ENCODE measurements around the gene PUS1.
A peak's percentile ranks its signal among the peaks of the same experiment; 100 is the strongest.

PUS1 gene

DNA sequence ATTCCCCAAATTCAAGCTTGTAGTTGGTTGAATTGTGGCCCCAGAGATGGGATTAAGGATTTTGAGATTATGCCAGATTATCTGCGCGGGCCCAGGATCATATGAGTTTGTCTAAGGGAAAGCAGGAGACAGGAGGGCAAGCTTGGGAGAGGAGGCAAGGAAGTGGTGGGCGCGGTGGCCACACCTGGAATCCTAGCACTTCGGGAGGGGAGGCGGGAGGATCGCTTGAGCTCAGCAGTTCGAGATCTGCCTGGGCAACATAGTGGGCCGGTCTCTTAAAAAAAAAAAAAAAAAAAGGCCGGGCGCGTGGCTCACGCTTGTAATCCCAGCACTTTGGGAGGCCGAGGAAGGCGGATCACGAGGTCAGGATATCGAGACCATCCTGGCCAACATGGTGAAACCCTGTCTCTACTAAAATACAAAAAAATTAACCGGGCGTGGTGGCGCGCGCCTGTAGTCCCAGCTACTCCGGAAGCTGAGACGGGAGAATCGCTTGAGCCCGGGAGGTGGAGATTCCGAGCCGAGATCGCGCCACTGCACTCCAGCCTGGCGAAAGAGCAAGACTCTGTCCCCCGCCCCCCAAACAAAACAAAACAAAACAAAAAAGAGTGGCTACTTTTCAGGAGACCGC lies 881 bp upstream of the PUS1 start:
- peaks cover 26% of the 10 kb centered on the region for H3K36me3 ChIP-seq (ENCODE audit: insufficient read depth, low read length)
- no peaks in the 10 kb centered on the region for H3K4me1 ChIP-seq (ENCODE audit: insufficient read depth, low read length)
- H3K4me3 ChIP-seq (ENCODE audit: low read length) = peak overlapping the region; percentile 89
- no peaks in the 10 kb centered on the region for H3K27me3 ChIP-seq (ENCODE audit: insufficient read depth, low read length)
- peak overlapping the region; percentile 84 for H3K9ac ChIP-seq (ENCODE audit: low read depth, low read length)
- no peak overlapping the region for H3K27ac ChIP-seq (ENCODE audit: low read depth, low read length)
- WGBS = 22% methylated on average over 33 of the region's 33 CpGs
- H3K9me3 ChIP-seq (ENCODE audit: insufficient read depth, low read depth, low read length) = 0 out of 2 replicates have a peak, but pooled peaks cover 3% of the 10 kb centered on the region

- Histone ChIP-seq H3K4me1 (ENCODE audit: insufficient read depth, low read length) (no peaks in the 10 kb centered on the region), H3K9me3 (ENCODE audit: insufficient read depth, low read depth, low read length) (0 out of 2 replicates have a peak, but pooled peaks cover 3% of the 10 kb centered on the region), H3K36me3 (ENCODE audit: insufficient read depth, low read length) (peaks cover 42% of the 10 kb centered on the region), H3K27ac (ENCODE audit: low read depth, low read length) (peak overlapping the region; percentile 88), H3K9ac (ENCODE audit: low read depth, low read length) (peak overlapping the region; percentile 93), H3K27me3 (ENCODE audit: insufficient read depth, low read length) (no peaks in the 10 kb centered on the region), H3K4me3 (ENCODE audit: low read length) (peak overlapping the region; percentile 89)
- WGBS = 1% methylated on average over 87 of the region's 87 CpGs
These were observed 743 bp downstream of the PUS1 start for GRCh38 chr12:131929581-131930456.

GRCh38 chr12:131930510-131930909 lies 1.4 kb downstream of the PUS1 start:
- H3K27ac ChIP-seq (ENCODE audit: low read depth, low read length) = no peak overlapping the region
- no peaks in the 10 kb centered on the region for H3K27me3 ChIP-seq (ENCODE audit: insufficient read depth, low read length)
- peak overlapping the region; percentile 93; the same call in 1 of the 2 replicates for H3K9ac ChIP-seq (ENCODE audit: low read depth, low read length)
- H3K36me3 ChIP-seq (ENCODE audit: insufficient read depth, low read length) = peaks cover 49% of the 10 kb centered on the region
- no peaks in the 10 kb centered on the region for H3K4me1 ChIP-seq (ENCODE audit: insufficient read depth, low read length)
- H3K4me3 ChIP-seq (ENCODE audit: low read length) = peak overlapping the region; percentile 89
- WGBS = 68% methylated on average over 9 of the region's 9 CpGs
- 0 out of 2 replicates have a peak, but pooled peaks cover 3% of the 10 kb centered on the region for H3K9me3 ChIP-seq (ENCODE audit: insufficient read depth, low read depth, low read length)

DNA sequence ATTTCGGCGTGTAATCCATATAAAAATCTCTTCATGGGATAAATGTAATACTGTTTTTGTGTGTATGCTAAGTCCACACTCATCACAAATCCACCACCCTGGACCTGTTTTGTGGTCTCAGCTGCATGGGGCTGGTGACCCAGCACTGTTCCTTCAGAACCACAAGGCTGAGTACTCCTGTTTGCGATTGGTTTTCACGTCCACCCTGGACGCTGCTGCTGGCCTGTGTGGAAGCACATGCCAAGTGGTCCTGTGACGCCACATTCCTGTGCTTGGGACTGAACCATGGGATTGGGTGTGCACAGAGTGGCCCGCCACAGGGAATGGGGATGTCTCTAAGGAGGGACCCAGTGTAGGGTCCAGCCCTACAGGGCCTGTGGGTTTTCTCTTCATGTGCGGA lies 4.3 kb downstream of the PUS1 start:
- Histone ChIP-seq H3K9me3 (ENCODE audit: insufficient read depth, low read depth, low read length) (no peaks in the 10 kb centered on the region), H3K9ac (ENCODE audit: low read depth, low read length) (no peak overlapping the region), H3K4me1 (ENCODE audit: insufficient read depth, low read length) (no peaks in the 10 kb centered on the region), H3K27me3 (ENCODE audit: insufficient read depth, low read length) (no peaks in the 10 kb centered on the region), H3K36me3 (ENCODE audit: insufficient read depth, low read length) (peaks cover 73% of the 10 kb centered on the region), H3K4me3 (ENCODE audit: low read length) (no peak overlapping the region), H3K27ac (ENCODE audit: low read depth, low read length) (no peak overlapping the region)
- 96% methylated on average over 6 of the region's 8 CpGs for WGBS

DNA sequence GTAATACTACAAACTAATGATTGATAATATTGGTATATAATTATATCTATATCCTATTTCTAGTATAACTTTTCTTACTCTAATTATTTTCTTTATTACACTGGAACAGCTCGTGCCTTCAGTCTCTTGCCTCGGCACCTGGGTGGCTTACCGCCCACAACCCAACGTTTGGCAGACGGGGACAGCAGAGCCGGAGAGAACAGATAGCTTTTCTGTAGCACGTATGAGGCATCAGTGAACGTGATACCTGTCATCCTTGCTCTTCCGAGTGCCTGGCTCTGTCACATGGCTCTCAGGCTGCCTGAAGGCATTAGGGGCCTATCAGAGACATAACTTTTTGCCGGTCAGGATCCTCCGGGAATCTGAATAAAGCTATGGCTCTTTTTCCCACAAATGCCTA lies 5.5 kb downstream of the PUS1 start:
- Histone ChIP-seq H3K27ac (ENCODE audit: low read depth, low read length) (no peak overlapping the region), H3K36me3 (ENCODE audit: insufficient read depth, low read length) (peaks cover 82% of the 10 kb centered on the region), H3K27me3 (ENCODE audit: insufficient read depth, low read length) (no peaks in the 10 kb centered on the region), H3K9me3 (ENCODE audit: insufficient read depth, low read depth, low read length) (no peaks in the 10 kb centered on the region), H3K4me3 (ENCODE audit: low read length) (no peak overlapping the region), H3K9ac (ENCODE audit: low read depth, low read length) (no peak overlapping the region), H3K4me1 (ENCODE audit: insufficient read depth, low read length) (no peaks in the 10 kb centered on the region)
- WGBS = 96% methylated on average over 11 of the region's 11 CpGs

GRCh38 chr12:131938082-131938481 lies 9.0 kb downstream of the PUS1 start:
- Histone ChIP-seq H3K27ac (ENCODE audit: low read depth, low read length) (no peak overlapping the region), H3K4me3 (ENCODE audit: low read length) (no peak overlapping the region), H3K27me3 (ENCODE audit: insufficient read depth, low read length) (no peaks in the 10 kb centered on the region), H3K36me3 (ENCODE audit: insufficient read depth, low read length) (peaks cover 87% of the 10 kb centered on the region), H3K9ac (ENCODE audit: low read depth, low read length) (no peak overlapping the region), H3K9me3 (ENCODE audit: insufficient read depth, low read depth, low read length) (no peaks in the 10 kb centered on the region), H3K4me1 (ENCODE audit: insufficient read depth, low read length) (no peaks in the 10 kb centered on the region)
- 76% methylated on average over 6 of the region's 7 CpGs for whole genome bisulfite sequencing

GRCh38 chr12:131939007-131939406 lies 9.9 kb downstream of the PUS1 start:
- peaks cover 87% of the 10 kb centered on the region for H3K36me3 ChIP-seq (ENCODE audit: insufficient read depth, low read length)
- H3K9ac ChIP-seq (ENCODE audit: low read depth, low read length) = no peak overlapping the region
- WGBS = 96% methylated on average over 16 of the region's 16 CpGs
- no peak overlapping the region for H3K4me3 ChIP-seq (ENCODE audit: low read length)
- H3K9me3 ChIP-seq (ENCODE audit: insufficient read depth, low read depth, low read length) = no peaks in the 10 kb centered on the region
- H3K27ac ChIP-seq (ENCODE audit: low read depth, low read length) = no peak overlapping the region
- H3K4me1 ChIP-seq (ENCODE audit: insufficient read depth, low read length) = no peaks in the 10 kb centered on the region
- H3K27me3 ChIP-seq (ENCODE audit: insufficient read depth, low read length) = no peaks in the 10 kb centered on the region

- no peak overlapping the region for H3K4me3 ChIP-seq (ENCODE audit: low read length)
- no peak overlapping the region for H3K9ac ChIP-seq (ENCODE audit: low read depth, low read length)
- H3K27ac ChIP-seq (ENCODE audit: low read depth, low read length) = no peak overlapping the region
- no peaks in the 10 kb centered on the region for H3K9me3 ChIP-seq (ENCODE audit: insufficient read depth, low read depth, low read length)
- H3K36me3 ChIP-seq (ENCODE audit: insufficient read depth, low read length) = peaks cover 84% of the 10 kb centered on the region
- no peaks in the 10 kb centered on the region for H3K27me3 ChIP-seq (ENCODE audit: insufficient read depth, low read length)
- WGBS = 95% methylated on average over 8 of the region's 8 CpGs
- no peaks in the 10 kb centered on the region for H3K4me1 ChIP-seq (ENCODE audit: insufficient read depth, low read length)
These were observed 11.1 kb downstream of the PUS1 start for GRCh38 chr12:131940141-131940547.

GRCh38 chr12:131941116-131941986 lies 12.3 kb downstream of the PUS1 start:
- Histone ChIP-seq H3K9ac (ENCODE audit: low read depth, low read length) (no peak overlapping the region), H3K4me1 (ENCODE audit: insufficient read depth, low read length) (no peaks in the 10 kb centered on the region), H3K27me3 (ENCODE audit: insufficient read depth, low read length) (no peaks in the 10 kb centered on the region), H3K4me3 (ENCODE audit: low read length) (no peak overlapping the region), H3K36me3 (ENCODE audit: insufficient read depth, low read length) (peaks cover 76% of the 10 kb centered on the region), H3K9me3 (ENCODE audit: insufficient read depth, low read depth, low read length) (no peaks in the 10 kb centered on the region), H3K27ac (ENCODE audit: low read depth, low read length) (no peak overlapping the region)
- 97% methylated on average over 46 of the region's 46 CpGs for WGBS

- Histone ChIP-seq H3K4me1 (ENCODE audit: insufficient read depth, low read length) (no peaks in the 10 kb centered on the region), H3K36me3 (ENCODE audit: insufficient read depth, low read length) (peaks cover 70% of the 10 kb centered on the region)
- WGBS = 97% methylated on average over 7 of the region's 7 CpGs
These were observed 12.9 kb downstream of the PUS1 start for GRCh38 chr12:131941987-131942341.

GRCh38 chr12:131942671-131943070 lies 13.6 kb downstream of the PUS1 start:
- Histone ChIP-seq H3K36me3 (ENCODE audit: insufficient read depth, low read length) (peaks cover 66% of the 10 kb centered on the region), H3K9ac (ENCODE audit: low read depth, low read length) (no peak overlapping the region), H3K9me3 (ENCODE audit: insufficient read depth, low read depth, low read length) (no peaks in the 10 kb centered on the region), H3K27me3 (ENCODE audit: insufficient read depth, low read length) (no peaks in the 10 kb centered on the region), H3K4me1 (ENCODE audit: insufficient read depth, low read length) (no peaks in the 10 kb centered on the region), H3K27ac (ENCODE audit: low read depth, low read length) (no peak overlapping the region), H3K4me3 (ENCODE audit: low read length) (no peak overlapping the region)
- 94% methylated on average over 12 of the region's 12 CpGs for WGBS

More at GRCh38 chr12:131941987-131942341, 12.9 kb downstream of the PUS1 start:
- Histone ChIP-seq H3K9ac (ENCODE audit: low read depth, low read length) (no peak overlapping the region), H3K27me3 (ENCODE audit: insufficient read depth, low read length) (no peaks in the 10 kb centered on the region), H3K9me3 (ENCODE audit: insufficient read depth, low read depth, low read length) (no peaks in the 10 kb centered on the region), H3K4me3 (ENCODE audit: low read length) (no peak overlapping the region), H3K27ac (ENCODE audit: low read depth, low read length) (no peak overlapping the region)
